ENCODE data around the gene TMEM161A. TPM values are rescaled to one million over a fixed set of nuclear protein-coding genes. Genes with fewer than 3 reads are reported as not detected.

Gene TMEM161A
- total RNA-seq, 1 experiment from 2014 or later = 46.0 TPM

DNA sequence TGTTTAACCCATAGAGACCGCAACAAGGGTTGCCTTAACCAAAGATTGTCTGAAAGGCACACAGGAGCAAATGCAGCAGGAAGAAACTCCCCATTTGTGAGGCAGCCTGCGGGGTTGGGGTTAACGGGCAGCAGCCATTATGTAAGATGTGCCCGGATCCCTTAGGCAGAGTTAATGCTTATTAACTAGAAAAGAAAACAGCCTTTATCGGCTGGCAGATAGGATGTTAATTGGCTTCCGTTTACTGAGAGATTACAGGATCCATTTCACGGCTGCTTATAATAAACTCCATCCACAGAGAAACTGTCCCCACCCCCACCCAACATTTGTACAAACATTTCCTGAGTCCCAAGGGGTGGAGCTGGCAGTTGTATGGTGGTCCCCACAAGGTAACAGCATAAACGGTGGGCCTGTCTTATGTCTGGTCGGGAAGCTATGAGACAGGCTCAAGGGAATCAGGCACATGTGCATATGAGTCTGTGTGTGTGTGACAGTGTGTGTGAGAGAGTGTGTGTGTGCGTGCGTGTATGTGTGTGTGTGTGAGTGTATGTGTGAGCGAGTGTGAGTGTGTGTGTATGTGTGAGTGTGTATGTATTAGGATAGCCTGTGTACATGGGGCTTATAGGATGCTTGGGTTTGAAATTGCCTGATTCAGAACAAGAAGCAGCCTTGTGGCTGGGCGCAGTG, 63.9 kb downstream of the TMEM161A start (continued):
- TF ChIP-seq FOXP1 (CRISPR knock-in tag; IDR thresholded peaks at IDR 0.05; ENCODE audit: borderline replicate concordance) = no peak

DNA sequence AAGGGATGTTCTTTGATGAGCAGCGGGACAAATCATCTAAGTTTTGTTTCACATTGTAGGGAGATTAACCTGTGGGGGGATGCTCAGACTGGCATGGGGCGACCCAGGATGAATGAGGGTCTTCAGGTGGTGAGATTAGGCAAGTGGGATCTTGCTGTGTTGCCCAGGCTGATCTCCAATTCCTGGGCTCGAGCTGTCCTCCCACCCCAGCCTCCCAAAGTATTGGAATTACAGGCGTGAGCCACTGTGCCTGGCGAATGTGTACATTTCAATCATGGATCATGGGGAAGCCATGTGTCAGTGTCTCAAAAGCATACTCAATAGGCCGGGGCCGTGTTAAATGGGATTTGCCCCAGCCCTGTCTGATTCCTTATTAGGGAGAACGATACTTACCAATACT, 66.4 kb downstream of the TMEM161A start:
- no peaks in the 10 kb centered on the region for H3K4me1 Mint-ChIP-seq
- no peak overlapping the region for H3K4me3 Mint-ChIP-seq
- TF ChIP-seq RORB (CRISPR knock-in tag; IDR thresholded peaks at IDR 0.05) (no peak), NFATC4 (CRISPR knock-in tag; IDR thresholded peaks at IDR 0.05) (no peak), KAT7 (CRISPR knock-in tag; IDR thresholded peaks at IDR 0.05; ENCODE audit: borderline replicate concordance) (no peak), ZNF121 (CRISPR knock-in tag; IDR thresholded peaks at IDR 0.05) (peak; percentile 50; the same call in 1 of the 2 replicates)
- TF ChIP-seq, protein P1, sequence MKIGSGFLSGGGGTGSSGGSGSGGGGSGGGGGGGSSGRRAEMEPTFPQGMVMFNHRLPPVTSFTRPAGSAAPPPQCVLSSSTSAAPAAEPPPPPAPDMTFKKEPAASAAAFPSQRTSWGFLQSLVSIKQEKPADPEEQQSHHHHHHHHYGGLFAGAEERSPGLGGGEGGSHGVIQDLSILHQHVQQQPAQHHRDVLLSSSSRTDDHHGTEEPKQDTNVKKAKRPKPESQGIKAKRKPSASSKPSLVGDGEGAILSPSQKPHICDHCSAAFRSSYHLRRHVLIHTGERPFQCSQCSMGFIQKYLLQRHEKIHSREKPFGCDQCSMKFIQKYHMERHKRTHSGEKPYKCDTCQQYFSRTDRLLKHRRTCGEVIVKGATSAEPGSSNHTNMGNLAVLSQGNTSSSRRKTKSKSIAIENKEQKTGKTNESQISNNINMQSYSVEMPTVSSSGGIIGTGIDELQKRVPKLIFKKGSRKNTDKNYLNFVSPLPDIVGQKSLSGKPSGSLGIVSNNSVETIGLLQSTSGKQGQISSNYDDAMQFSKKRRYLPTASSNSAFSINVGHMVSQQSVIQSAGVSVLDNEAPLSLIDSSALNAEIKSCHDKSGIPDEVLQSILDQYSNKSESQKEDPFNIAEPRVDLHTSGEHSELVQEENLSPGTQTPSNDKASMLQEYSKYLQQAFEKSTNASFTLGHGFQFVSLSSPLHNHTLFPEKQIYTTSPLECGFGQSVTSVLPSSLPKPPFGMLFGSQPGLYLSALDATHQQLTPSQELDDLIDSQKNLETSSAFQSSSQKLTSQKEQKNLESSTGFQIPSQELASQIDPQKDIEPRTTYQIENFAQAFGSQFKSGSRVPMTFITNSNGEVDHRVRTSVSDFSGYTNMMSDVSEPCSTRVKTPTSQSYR (CRISPR knock-in tag; IDR thresholded peaks at IDR 0.05) = no peak
- TF ChIP-seq, protein P2, sequence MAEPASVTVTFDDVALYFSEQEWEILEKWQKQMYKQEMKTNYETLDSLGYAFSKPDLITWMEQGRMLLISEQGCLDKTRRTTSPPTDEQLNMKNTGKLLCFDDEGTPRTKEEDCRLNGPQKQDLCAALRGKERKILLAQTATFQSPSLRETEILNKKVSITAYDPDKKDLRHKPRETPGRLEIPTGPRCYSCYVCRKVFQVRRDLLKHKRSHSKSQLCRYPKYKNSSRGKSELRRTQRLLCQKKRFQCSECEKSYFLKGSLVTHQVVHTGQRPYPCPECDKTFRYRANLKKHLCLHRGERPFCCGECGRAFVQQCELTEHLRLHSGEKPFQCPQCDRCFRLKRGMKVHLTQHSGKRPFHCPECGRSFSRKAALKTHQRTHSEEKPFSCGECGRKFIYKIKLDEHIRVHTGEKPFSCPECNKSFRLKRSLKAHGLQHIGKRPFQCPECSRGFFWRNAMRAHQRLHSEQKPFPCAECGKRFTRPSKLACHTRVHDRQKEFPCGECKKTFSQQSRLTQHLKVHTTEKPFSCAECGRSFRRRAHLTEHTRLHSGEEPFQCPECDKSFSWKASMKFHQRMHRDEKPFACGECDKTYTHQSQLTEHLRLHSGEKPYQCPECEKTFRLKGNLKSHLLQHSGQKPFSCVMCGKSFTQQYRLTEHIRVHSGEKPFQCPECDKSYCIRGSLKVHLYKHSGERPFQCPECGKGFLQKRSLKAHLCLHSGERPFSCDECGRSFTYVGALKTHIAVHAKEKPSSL (CRISPR knock-in tag; conservative IDR thresholded peaks at IDR 0.05) = no peak
- CTCF ChIA-PET = interaction anchor here (0.7 kb wide), 1 partner anchor 9 kb away, joined by 3 read pairs; no protein-coding TSS in a partner anchor
- no peaks in the 10 kb centered on the region for H3K9me3 Mint-ChIP-seq
- POLR2A ChIA-PET = no interaction called here
- H3K27ac Mint-ChIP-seq = no peak overlapping the region
- H3K36me3 Mint-ChIP-seq = no peaks in the 10 kb centered on the region
- H3K27me3 Mint-ChIP-seq (ENCODE audit: low read depth) = peaks cover 99% of the 10 kb centered on the region
- ATAC-seq = no peak
- no peak for DNase-seq (ENCODE audit: low spot score)

Other genes with a start within 250 kb of the TMEM161A start
- 14.7 to 24.5 TPM (median 22.6 TPM) in 3 replicates for gene CERS1, start 242.3 kb downstream of the TMEM161A start, total RNA-seq (2021)
- gene COPE, start 219.1 kb downstream of the TMEM161A start, total RNA-seq (2021) = 224 to 240 TPM (median 228 TPM) in 3 replicates
- 30.1 to 47.9 TPM (median 36.4 TPM) in 3 replicates for gene DDX49, start 218.8 kb downstream of the TMEM161A start, total RNA-seq (2021)
- 28.2 to 32.4 TPM (median 32.2 TPM) in 3 replicates for gene HOMER3, start 197.3 kb downstream of the TMEM161A start, total RNA-seq (2021)
- gene SUGP2, start 105.0 kb downstream of the TMEM161A start, total RNA-seq (2021) = 156 to 160 TPM (median 156 TPM) in 3 replicates
- 47.9 to 58.8 TPM (median 49.9 TPM) in 3 replicates for gene ARMC6, start 104.9 kb downstream of the TMEM161A start, total RNA-seq (2021)
- gene SLC25A42, start 74.5 kb downstream of the TMEM161A start, total RNA-seq (2021) = 8.1 to 9.2 TPM (median 8.7 TPM) in 3 replicates
- gene MEF2B, start 31.8 kb upstream of the TMEM161A start, total RNA-seq (2021) = 1.3 to 1.7 TPM (median 1.7 TPM) in 3 replicates
- gene BORCS8, start 53.7 kb upstream of the TMEM161A start, total RNA-seq (2021) = 18.4 to 24.2 TPM (median 20.9 TPM) in 3 replicates
- gene RFXANK, start 53.8 kb upstream of the TMEM161A start, total RNA-seq (2021) = 78.1 to 87.1 TPM (median 78.7 TPM) in 3 replicates
- gene NR2C2AP, start 64.9 kb upstream of the TMEM161A start, total RNA-seq (2021) = 22.7 to 24.9 TPM (median 23.4 TPM) in 3 replicates
- 1.9 to 3.0 TPM (median 2.5 TPM) in 3 replicates for gene NCAN, start 73.5 kb upstream of the TMEM161A start, total RNA-seq (2021)
- 4.5 to 7.6 TPM (median 6.0 TPM) in 3 replicates for gene TM6SF2, start 134.8 kb upstream of the TMEM161A start, total RNA-seq (2021)
- gene SUGP1, start 182.0 kb upstream of the TMEM161A start, total RNA-seq (2021) = 72.1 to 81.3 TPM (median 72.5 TPM) in 3 replicates
- gene MAU2, start 182.4 kb upstream of the TMEM161A start, total RNA-seq (2021) = 47.8 to 56.8 TPM (median 50.3 TPM) in 3 replicates